HepG2 (cell line): ENCODE results near the gene PDGFB. TPM values are rescaled to one million over a fixed set of nuclear protein-coding genes. Genes with fewer than 3 reads are reported as not detected.

ENCODE experiments used
- ATAC-seq: fragments of 200-7000 bp; cut with Tn5 transposase; 3 replicates; pipeline ENCODE4 v1.9.1; 2020; ENCODE audit warnings: mild to moderate bottlenecking, moderate library complexity
- BruUV-seq: library from RNA; stranded (reverse); fragments of 400-500 nt; replicated peaks from 2 replicates; lab custom pipeline; 2021; lab: Mats Ljungman, UMichigan
- CTCF ChIA-PET: fragments of 300-600 bp; formaldehyde crosslinking; extraction: SDS; loops from one replicate; lab custom pipeline; 2021; ENCODE audit warnings: low total read pairs, inconsistent platforms, low intra/inter-chr PET ratio; lab: Yijun Ruan, JAX
- POLR2A ChIA-PET: fragments of 350-600 bp; sonication (Branson Sonifier 250); formaldehyde crosslinking; loops from one replicate; lab custom pipeline; 2020; ENCODE audit warnings: antibody characterized with exemption, inconsistent platforms; lab: Yijun Ruan, JAX
- DNase-seq: peaks from one replicate; pipeline ENCODE4 v3.0.0-alpha.2; 2015; ENCODE audit warnings: low spot score
- FAIRE-seq: peaks from 3 replicates; lab custom pipeline; 2011; peaks lifted over from hg19 to GRCh38; lab: Jason Lieb, UNC
- H2AFZ ChIP-seq: one replicate; pipeline ENCODE4 v1.6.1; 2011; ENCODE audit warnings: low read length, inconsistent platforms
- H3K27ac ChIP-seq: fragments of 300-600 bp; 3 replicates; pipeline ENCODE4 v1.8.0; 2011; ENCODE audit warnings: mixed run types, mild to moderate bottlenecking, mixed read lengths, low read length, inconsistent platforms; ENCODE audit not compliant: insufficient read depth; ENCODE audit errors: extremely low read length
- H3K27me3 ChIP-seq, 2 experiments: fragments of 200-600 bp in 1 of 2; 2 replicates in 1 of 2; 3 replicates in 1 of 2; pipeline versions ENCODE4 v1.6.0 to v1.8.0; 2011; ENCODE audit warnings: low read length in 2 of 2, mild to moderate bottlenecking in 2 of 2, moderate library complexity in 2 of 2, inconsistent platforms in 1 of 2; ENCODE audit not compliant: insufficient read depth in 2 of 2, control insufficient read depth in 1 of 2
- H3K36me3 ChIP-seq, 2 experiments: fragments of 200-600 bp in 1 of 2; replicated peaks in 1 of 2; 2 replicates in 1 of 2; 3 replicates in 1 of 2; pipeline versions ENCODE4 v1.5.1 to v1.8.0; 2011; ENCODE audit warnings: low read length in 2 of 2, inconsistent platforms in 1 of 2; ENCODE audit not compliant: insufficient read depth in 2 of 2, control insufficient read depth in 1 of 2
- H3K4me1 ChIP-seq: 2 replicates; pipeline ENCODE4 v1.5.1; 2012; ENCODE audit warnings: low read length, inconsistent platforms; ENCODE audit not compliant: insufficient read depth
- H3K4me2 ChIP-seq: 2 replicates; pipeline ENCODE4 v1.6.0; 2011; ENCODE audit warnings: low read depth, low read length, inconsistent platforms
- H3K4me3 ChIP-seq, 3 experiments: fragments of 200-600 bp in 1 of 3; sonication (generic), shearing (Covaris generic) in 1 of 3; replicated peaks in 1 of 3; 2 replicates each; pipeline ENCODE4 v1.5.1; 2011 to 2016; ENCODE audit warnings: low read length in 3 of 3, inconsistent platforms in 2 of 3, low read depth in 2 of 3, mild to moderate bottlenecking in 2 of 3, control low read depth in 1 of 3, mixed read lengths in 1 of 3; ENCODE audit not compliant: insufficient read depth in 1 of 3
- H3K79me2 ChIP-seq: one replicate; pipeline ENCODE4 v1.6.1; 2011; ENCODE audit warnings: low read length, inconsistent platforms; ENCODE audit not compliant: insufficient read depth
- H3K9ac ChIP-seq: 2 replicates; pipeline ENCODE4 v1.6.0; 2011; ENCODE audit warnings: mild to moderate bottlenecking, low read depth, low read length, inconsistent platforms; ENCODE audit not compliant: insufficient read depth
- H3K9me3 ChIP-seq: 2 replicates; pipeline ENCODE4 v1.5.1; 2012; ENCODE audit warnings: mild to moderate bottlenecking, low read length
- H4K20me1 ChIP-seq: 2 replicates; pipeline ENCODE4 v1.6.0; 2011; ENCODE audit warnings: inconsistent platforms, mild to moderate bottlenecking, low read length, moderate library complexity; ENCODE audit not compliant: insufficient read depth
- NFKB2 ChIP-seq: sonication (generic); formaldehyde crosslinking; IDR thresholded peaks from 2 replicates; pipeline ENCODE4 v1.4.0; 2020; ENCODE audit warnings: missing genetic modification reagents, borderline replicate concordance
- NFYB ChIP-seq: sonication (generic); formaldehyde crosslinking; IDR thresholded peaks from 2 replicates; pipeline ENCODE4 v1.4.0; 2020; ENCODE audit warnings: missing genetic modification reagents
- NFYC ChIP-seq: IDR thresholded peaks from 2 replicates; pipeline ENCODE4 v1.6.1; 2016; ENCODE audit warnings: missing genetic modification reagents, missing compliant biosample characterization
- SAP130 ChIP-seq: IDR thresholded peaks from 2 replicates; pipeline ENCODE4 v1.6.1; 2016; ENCODE audit warnings: low read depth
- SMC3 ChIP-seq: IDR thresholded peaks from 2 replicates; pipeline ENCODE4 v1.6.1; 2011; ENCODE audit warnings: low read length, improper control_type of control experiment
- SP2 ChIP-seq: sonication (generic); formaldehyde crosslinking; IDR thresholded peaks from 2 replicates; pipeline ENCODE4 v1.5.1; 2020; ENCODE audit warnings: mild to moderate bottlenecking, missing genetic modification reagents
- ZFP36L2 ChIP-seq: sonication (generic); formaldehyde crosslinking; IDR thresholded peaks from 2 replicates; pipeline ENCODE4 v1.4.0; 2020; ENCODE audit warnings: missing genetic modification reagents
- ZNF687 ChIP-seq: sonication (generic); formaldehyde crosslinking; IDR thresholded peaks from 2 replicates; pipeline ENCODE4 v1.5.1; 2020; ENCODE audit warnings: mild to moderate bottlenecking, missing genetic modification reagents, moderate library complexity
- WGBS: methylation state at CpG from one replicate; pipeline ENCODE4 v1.1.6; 2017; ENCODE audit warnings: low lambda C conversion rate; 5-methylcytosine and 5-hydroxymethylcytosine counted together
- in situ Hi-C: cut with HindIII; loops from 2 replicates; pipeline ENCODE4 v1.10.0; 2017; ENCODE audit warnings: low pct_unique_long_range_greater_than_20kb; ENCODE audit not compliant: extremely low pct_ligation_motif_present
- intact Hi-C: fragments of 100-400 bp; cut with micrococcal nuclease; formaldehyde crosslinking; loops from one replicate; pipeline ENCODE4 v1.10.0; 2022; ENCODE audit not compliant: unreplicated experiment
- polyA plus RNA-seq, 8 experiments: library from polyadenylated mRNA; depleted of rRNA in 3 of 8; stranded (reverse) in 7 of 8; unstranded in 1 of 8; fragments of >200 nt; fragmentation: Illumina TruSeq in 4 of 8; extraction: Trizol in 4 of 8; gene quantifications; 2 replicates each; pipeline versions ENCODE4 v1.2.1 to v1.2.3, GENCODE V29; 2011 to 2016; ENCODE audit warnings: low read depth in 4 of 8, missing spikeins in 1 of 8, mixed read lengths in 1 of 8; ENCODE audit not compliant: insufficient read depth in 1 of 8
- total RNA-seq, 5 experiments: library from RNA; depleted of rRNA; stranded (reverse); fragments of >200 nt; fragmentation: Illumina TruSeq; extraction: Trizol; gene quantifications; 2 replicates each; pipeline ENCODE4 v1.2.3, GENCODE V29; 2016; ENCODE audit warnings: low read depth in 1 of 5

PDGFB gene
- total and polyA plus RNA-seq, 2 of the 13 experiments (the other 11 are each of a cell fraction or from before 2014, with no cell fraction given) = 1.4 to 10.1 TPM

DNA sequence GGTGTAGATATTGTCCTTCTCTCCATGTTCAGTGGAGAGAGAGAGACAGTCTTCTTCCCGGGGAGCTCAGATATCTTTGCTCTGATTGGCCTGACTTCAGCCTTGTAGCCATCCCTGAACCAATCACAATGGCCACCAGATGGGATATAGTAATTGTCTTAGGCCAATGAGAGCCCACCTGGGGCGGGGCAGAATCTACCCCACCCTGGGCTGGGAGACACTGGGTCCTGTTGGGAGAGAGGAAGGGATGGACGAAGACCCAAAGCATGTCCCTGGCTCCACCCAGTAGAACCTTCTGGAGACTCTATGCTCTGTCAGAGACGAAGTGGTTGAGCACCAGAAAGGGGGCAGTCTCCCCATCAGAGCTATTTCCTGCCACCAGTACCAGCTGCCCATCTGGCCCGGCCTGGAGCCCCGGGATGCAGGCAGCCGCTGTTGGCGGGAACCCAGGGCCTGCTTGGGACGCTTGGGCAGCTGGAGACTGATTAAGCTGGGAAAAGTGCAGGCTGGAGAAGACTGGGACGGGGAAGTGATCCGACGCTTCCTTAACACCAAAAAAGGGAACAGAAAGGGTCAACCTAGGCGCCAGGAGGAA, 60.7 kb downstream of the PDGFB start:
- DNase-seq (peak; percentile 65), ATAC-seq (peak; percentile 45), FAIRE-seq (no peak)
- Histone ChIP-seq H3K36me3 (no peaks in the 10 kb centered on the region), H3K79me2 (no peaks in the 10 kb centered on the region), H3K27ac (no peak overlapping the region), H3K9me3 (no peaks in the 10 kb centered on the region), H3K9ac (no peak overlapping the region), H3K27me3 (peaks cover 0 to 20% of the 10 kb centered on the region in 2 experiments; a peak in 1 of 5 replicates), H3K4me1 (peaks cover 44% of the 10 kb centered on the region), H4K20me1 (no peaks in the 10 kb centered on the region), H3K4me3 (peak overlapping the region in 1 of 3 experiments; percentile 5; a peak in 1 of 6 replicates), H2AFZ (no peak overlapping the region), H3K4me2 (peak overlapping the region; percentile 32; the same call in 1 of the 2 replicates)
- no TSS peak for BruUV-seq
- ChIA-PET POLR2A (interaction anchor here (0.6 to 1.9 kb wide), 4 partner anchors 9 to 196 kb away, joined by 3 to 5 read pairs (median 4); partner anchors contain the start of gene RPL3), CTCF (no interaction called here)
- in situ Hi-C loops = no loop called here
- WGBS = 21% methylated on average over 10 of the region's 13 CpGs
- intact Hi-C loops = no loop called here
- TF ChIP-seq NFYC (peak; percentile 81), SP2 (CRISPR knock-in tag) (peak; percentile 62), NFKB2 (CRISPR knock-in tag) (no peak), NFYB (CRISPR knock-in tag) (peak; percentile 64), SAP130 (0 out of 2 replicates have a peak, but pooled peaks have one; percentile 3), SMC3 (no peak), ZNF687 (CRISPR knock-in tag) (peak; percentile 43; the same call in 1 of the 2 replicates), ZFP36L2 (CRISPR knock-in tag) (no peak)
